ENCODE measurements around the gene MAP1B. TPM values are rescaled to one million over a fixed set of nuclear protein-coding genes. Genes with fewer than 3 reads are reported as not detected.
A peak's percentile ranks its signal among the peaks of the same experiment; 100 is the strongest.

Gene MAP1B
- polyA plus RNA-seq, 3 donors = 13.3 to 16.2 (median 15.1) TPM

DNA sequence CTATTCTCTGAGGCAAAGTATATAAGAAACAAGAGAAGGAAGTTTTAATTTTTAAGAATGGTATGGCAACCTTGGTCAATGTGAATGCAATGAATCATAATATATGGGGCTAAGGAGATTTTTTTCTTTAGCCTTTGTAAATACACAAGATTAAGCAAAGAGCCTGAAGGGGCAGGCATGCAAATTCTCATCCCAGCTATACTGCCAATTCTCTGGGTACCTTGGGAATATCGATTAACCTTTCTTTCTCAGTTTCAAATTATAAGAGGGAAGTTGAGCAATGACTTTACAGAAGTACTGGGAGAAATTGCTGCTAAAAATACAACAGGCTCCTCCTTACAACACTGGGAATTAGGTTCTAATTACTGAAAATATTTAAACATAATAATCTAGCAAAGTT is 115.2 kb downstream of the MAP1B start:
- DNase-seq = no peak

DNA sequence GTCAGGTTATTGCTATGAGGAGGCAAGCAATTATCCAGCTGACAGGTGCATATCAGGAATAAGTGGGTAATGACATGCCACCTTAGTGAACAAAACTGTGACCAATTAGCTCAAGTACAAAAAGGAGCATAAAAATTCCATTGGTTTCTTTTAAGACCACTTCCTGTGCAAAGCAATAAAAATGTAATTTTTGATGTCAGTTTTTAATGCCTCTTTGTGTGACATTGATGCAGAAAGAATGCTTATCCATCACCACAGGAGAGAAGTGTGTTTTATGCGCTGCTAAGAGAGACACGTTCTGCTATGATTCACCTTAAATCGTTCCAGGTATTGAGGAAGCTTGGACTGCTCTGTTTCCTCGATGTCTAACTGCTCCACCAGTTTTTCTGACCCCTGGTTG is 116.1 kb downstream of the MAP1B start:
- no peak for DNase-seq

DNA sequence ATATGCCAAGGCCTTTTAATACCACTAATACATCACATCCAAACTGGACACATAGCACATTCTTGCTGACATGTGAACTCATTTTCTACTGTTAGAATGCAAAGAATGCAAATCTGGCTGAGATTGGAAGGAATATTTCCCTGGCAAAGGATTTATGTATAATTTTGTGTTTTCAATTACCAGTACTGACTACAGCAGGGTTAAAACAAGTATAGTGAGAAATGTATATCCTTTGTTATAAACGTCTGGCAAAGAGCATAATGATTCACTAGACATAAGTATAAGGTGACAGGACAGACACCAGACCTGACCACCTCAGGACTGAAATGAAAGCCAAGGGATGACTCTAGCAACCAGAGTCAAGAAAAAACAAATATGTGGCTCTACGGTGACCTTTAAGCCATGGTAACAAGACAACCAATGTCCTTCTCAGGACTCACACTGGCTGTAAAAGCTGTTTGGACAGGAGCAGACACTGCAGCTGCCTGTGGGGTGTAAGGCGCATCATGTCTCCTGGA is 117.7 kb downstream of the MAP1B start:
- DNase-seq = no peak

DNA sequence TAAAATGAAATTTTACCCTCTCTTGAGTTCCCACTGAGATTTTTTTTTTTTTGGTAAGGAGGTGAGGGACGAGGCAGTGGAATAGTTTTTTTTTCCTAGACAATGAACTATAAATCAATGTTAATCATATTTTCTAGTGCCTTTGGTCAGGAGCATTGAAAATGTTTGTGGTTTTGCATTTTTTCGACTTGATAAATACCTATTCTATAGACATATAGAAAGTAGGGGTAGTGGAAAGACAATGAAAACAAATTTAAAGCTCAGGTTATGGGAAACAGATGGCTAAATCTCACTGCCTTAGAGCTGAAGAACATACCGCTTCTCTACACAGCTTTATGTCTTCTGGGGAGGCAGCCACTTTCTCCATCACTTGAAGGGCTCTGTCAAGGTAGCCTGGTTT is 118.5 kb downstream of the MAP1B start:
- DNase-seq = no peak

DNA sequence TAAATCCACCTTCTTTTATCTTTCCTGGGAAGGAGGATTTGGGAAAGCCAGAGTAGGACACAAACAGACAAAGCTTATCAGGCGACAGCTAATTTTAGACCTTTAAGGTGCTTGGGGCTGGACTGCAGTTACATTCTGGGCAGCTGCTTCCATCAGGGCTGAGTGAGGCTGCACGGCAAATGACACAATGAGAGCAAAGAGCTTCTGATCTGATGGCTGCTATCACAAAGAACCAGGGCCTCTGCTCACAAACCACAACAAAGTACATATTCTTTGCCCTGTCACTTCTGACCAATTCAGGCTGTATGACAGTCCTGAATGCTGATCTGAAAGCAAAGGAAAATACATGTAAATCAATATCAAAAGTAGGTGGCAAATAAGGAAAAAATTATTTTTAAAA is 119.7 kb downstream of the MAP1B start:
- DNase-seq = no peak

DNA sequence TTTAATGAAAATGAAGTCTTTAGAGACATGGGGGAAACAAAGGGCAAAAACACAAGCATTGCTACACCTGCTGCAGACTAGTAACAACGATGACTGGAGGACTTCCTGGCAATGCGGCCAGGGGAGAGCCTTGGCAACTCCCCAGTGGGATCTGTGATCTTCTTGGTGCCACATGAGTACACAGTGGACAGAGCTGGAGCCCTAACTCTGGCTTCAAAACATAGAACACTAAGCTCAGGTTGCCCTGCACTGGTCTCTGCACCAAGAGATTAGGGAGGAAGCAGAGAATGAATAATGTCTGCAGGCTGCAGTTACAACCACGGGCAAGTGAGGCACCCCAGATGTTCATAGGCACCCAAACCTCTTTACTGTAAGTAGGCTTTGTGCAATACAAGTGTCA is 121.7 kb downstream of the MAP1B start:
- no peak for DNase-seq

DNA sequence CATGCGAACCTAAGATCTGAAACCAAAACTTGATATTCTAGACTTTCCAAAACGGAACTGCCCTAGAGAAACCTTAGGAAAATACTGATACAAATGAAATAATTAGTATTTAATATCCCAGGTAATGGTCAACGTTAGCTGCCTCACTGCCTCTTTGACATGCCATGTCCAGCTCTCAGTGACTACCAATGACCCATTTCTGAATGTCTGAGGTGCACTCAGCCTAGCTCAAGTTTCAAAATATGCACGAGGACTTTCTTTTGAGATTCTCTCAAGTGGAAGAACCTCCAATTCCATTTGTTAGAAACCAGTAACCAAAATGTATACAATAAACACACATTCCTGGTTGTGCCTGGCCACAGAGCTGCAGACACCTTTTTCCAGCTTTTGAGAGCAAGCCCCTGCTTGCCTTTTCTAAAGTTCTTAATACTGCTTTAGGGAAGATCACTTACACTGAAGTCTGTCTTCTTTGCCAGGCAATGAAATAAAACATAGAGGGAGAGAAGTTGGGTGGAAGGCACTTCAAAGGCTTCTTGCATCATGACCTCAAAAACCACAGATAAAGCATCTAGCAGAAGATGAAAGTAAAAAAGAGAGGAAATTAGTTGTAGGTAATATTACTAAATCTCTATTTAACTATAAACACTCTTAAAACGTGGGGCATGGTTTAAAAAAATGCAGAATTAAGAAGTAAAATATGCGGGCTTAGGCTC is 124.9 kb downstream of the MAP1B start:
- DNase-seq = no peak

DNA sequence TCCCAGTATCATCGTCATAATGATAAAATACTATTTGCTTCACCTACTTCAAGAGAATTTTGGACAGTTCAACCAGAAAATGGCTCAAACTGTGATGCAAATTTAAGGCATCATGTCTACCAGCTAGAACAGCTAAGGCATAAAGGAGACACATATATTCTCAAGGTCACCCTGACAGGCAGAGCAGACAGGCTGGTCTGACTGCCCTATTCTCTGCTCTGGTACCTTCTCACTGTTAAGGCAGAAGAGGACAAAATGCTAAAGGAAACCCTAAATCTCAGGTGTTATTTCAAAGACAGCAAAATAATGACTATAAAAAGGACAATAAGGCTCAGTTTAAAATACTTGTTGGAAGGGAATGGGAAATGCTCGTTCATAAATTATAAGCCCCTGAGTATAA is 125.6 kb downstream of the MAP1B start:
- DNase-seq = no peak

DNA sequence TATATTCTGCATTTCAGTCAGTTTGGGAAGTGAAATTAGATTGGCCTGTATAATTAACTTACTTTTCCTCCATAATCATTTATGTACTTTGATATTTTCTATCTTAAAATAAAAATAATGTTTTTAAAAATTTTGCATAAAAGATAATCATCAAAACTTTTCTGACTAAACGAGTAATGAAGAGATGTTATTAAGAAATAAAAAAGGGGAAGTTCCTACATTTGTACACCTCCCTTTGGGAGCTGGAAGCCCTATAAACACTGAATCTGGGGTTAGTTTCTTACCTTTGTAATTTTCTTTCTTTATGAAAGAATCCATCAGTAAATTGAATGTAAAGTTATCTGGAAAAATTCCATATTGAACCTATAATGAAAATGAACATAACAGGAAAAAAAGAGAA is 126.6 kb downstream of the MAP1B start:
- DNase-seq = no peak

DNA sequence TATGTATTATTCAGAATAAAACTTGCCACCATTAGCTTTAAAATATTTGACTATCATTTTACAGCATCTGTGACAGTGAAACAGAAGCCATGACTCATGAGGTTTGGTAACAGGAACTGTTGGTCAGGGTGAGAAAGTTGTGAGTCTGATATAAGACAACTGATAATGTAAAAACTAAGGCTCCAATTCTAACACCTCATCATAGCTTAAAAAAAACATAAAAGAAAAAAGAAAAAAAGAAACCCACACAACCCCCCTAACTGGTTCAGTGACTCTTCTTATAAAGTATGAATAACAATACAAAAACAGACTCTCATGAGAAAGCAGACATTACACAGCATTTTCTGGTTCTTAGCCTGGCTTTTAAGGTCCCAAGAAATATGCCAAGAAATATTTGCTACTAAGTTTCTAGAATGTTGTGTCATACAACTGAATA is 127.0 kb downstream of the MAP1B start:
- DNase-seq = no peak

DNA sequence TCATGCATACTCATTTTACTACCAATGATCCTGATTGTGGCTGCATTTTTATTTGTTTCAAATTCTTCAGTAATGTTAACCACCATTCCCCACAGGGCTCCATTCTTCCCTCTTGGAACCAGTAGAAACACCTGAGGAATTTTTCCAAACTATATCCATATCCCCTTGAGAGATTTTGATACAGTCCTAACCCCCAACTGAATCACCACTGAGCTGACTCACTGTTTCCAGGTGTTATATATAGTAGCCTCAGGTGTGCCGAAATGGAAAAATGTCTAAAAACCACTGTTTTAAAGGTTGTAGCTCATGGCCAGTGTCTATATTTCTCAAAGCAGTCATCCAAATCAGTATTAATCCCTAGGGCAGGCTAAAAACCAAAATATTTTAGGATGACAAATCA is 127.6 kb downstream of the MAP1B start:
- DNase-seq = no peak

DNA sequence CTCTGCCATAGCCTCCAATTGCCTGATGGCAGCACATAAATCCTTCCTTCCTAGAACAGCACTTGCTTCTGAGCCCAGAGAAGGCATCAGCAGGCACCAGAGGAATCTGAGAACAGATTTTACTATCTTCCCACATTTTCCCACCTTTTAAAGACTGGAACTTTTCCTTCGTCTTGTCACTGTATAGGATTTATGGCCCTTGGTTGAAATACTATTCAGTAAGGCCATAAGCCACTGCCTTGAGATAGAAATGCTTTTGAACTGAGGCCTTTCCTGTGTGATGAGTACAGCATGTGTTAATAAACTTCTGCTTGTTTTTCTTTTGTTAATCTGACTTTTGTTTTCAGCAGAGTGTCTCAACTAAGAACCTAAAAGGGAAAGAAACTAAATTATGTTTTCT is 128.4 kb downstream of the MAP1B start:
- DNase-seq = peak; percentile 47

DNA sequence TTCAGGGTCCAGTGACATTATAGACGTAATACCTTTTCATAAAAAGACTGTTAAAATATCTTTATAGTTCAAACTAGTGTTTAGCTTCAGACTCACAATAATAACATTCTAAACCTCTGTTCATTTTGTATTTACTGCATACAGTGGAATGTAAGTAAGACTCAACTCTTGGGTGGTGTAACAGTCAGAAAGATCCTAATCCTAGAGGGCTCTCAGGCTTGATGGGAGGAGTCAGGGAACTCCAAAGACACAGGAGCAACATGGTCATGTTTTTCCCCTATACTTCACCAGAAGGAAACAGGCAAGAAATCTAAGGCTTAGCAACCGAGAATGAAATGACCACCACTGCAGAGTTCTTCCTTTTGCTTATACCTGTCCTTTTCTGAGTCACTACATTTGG is 130.1 kb downstream of the MAP1B start:
- DNase-seq = no peak

DNA sequence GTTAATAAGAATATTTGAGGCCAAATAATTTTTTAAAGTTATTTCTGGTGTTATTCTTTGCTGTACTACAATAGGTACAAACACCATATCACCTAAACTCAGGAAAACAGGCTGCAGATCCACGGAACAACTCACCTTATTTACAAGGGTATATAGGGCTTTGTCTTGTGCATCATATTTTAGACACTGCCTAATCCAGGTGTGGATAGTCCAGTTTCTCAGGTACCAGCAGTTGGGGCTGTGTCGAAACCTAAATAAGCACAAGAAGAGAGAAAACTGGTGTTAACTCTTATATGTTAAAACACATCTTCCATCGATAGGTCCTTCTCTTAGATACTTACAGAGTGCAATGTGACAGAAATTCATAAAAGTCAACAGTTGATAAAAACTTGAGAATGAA is 130.6 kb downstream of the MAP1B start:
- no peak for DNase-seq

DNA sequence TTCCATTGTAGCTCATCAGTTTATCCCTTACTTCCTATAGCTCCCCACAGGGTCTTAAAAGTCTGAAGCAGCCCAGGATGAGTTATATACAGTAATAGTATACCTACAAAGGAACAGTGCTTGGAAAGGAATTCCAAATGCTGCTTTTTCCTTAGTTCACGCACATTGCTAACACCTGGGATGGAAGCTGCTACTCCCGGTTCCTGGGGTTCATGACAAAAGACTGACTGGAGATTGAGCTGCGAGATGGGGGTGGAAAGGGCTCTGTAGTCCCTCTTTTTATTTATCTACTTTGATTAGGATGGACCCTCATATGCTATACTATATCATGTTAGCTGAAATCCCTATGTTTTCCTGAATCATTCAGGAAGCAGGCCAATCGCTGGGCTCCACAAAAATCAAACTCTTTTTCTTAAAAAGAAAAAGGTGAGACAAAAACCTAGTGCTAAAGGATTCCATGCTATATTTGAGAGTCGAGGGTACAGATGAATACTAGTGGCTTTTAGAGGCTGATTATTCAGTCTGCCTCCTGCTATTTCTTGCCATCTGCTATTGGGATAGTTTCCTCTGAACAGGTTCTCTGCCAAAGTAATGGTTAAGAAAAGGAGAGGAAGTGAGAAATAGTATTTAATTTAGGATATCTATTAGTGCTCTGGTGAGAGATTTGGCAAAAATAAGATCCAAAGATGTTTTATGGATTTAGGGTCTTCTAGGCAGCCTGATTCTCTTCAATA is 131.6 kb downstream of the MAP1B start:
- no peak for DNase-seq

DNA sequence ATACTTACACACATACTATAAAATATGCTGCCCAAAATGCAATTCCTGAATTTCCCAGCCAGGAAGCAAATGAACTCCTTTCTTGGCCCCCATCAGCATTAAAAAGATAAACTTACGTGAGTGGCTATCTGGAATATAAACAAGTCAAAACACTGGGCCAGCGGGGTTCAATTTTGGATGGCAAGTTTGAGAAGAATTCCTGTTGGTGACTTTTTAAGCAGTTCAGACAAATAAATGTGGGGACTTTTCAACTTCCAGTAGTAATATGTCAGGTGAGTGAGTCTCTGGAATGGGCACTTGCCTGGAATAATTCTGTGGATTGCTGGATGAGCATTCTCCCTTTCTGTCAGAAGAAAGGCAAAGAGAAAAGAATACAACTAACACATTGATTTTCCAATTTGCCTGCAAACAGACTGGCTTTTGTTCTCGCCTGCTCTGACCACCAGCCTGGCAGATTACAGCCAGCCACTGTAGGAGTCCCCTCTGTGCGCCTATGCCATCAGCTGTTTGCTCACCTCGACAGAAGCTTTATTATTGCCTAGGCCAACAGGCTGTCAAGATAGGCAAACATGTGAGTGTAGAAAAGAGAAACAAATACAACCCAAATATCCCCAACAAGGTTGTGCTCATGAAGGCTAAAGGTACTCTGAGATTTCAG is 134.2 kb downstream of the MAP1B start:
- DNase-seq = no peak

DNA sequence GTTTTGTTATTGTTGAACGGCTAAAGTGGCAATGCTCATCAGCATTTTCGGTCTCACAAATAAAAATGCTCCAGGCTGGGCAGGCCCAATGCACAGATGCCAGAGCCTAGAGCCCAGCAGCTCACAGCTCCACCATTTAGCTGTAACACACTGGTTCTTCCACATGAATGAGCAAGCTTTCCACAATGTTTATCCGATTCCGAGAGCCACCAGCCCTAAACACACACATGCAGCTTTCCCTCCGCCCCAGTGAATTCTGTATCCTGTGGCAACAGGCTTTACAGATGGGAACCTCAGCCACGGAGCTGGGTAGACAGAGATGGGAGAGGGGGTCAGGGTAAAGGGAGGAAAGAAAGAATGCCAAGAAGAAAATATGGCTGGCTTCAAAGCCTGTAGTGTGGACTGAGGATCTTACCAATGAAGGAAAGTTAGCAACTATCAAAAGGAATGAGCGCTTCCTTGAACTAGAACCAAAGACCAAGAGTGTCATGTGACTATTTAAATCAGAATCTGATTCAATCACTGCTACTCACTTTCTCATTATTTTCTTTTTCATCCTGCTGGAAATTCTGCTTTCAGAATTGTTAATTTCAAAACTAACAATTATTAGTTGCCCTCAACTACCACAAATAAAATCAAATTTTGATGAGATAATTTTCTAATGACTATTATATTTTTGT is 135.7 kb downstream of the MAP1B start:
- peak; percentile 61 for DNase-seq

DNA sequence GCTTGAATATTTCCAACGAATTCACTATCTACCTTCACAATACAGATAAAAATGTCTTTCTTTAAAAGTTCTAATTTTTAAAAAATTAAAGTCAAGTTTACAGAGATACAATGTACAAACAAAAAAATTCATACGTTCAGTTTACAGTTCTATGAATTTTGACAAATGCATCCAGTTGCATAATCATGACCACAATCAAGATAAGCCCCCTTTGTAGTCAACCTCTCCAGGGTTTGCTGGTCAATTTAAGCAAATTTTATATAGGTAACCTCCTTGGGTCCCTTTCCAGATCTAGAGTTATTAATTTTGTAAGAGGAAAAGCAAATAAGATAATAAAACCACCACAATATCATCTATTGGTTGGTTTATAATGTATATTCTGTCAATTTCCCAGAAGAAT is 136.4 kb downstream of the MAP1B start:
- no peak for DNase-seq

DNA sequence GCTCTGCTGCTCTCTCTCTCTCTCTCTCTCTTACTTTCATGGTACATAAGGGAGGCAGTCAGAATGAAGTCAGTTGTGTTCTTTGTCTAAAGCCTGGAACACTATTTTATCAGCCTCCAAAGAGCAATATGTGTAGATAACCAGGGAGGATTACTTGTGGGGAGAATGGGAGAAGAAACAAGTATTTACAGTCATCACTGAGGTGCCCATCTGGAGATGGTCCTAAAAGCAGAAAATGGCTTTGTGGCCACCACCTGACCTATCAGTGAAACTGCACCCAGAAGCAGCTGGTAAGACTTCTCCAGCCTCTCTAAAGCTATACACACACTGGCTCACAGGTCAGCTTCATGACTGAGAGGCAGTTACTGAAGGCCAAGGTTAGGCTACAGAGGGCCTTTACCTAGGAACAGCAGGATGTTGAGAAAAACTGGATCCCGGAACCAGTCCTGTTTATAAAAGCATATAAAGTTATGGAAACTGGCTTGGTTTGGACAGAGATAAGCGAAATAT is 137.6 kb downstream of the MAP1B start:
- no peak for DNase-seq

DNA sequence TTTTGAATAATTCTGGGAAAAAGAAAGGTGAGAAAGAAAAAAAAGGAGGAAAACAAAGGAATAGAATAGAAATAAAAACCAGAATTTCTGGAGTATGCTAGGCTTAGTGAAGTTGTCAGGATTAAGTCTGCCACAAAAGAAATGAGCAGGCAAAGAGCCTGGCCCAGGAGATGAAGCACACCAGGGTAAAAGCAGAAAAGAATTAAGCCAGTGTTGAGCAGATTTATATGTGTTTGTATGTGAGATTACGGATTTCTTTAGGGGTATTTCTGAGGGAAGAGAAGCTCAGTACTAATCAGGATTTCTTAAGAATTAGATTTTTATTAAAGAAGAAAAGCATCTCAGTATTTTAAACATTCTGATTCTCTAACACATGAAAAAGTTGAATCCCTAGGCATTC is 138.3 kb downstream of the MAP1B start:
- DNase-seq = no peak

DNA sequence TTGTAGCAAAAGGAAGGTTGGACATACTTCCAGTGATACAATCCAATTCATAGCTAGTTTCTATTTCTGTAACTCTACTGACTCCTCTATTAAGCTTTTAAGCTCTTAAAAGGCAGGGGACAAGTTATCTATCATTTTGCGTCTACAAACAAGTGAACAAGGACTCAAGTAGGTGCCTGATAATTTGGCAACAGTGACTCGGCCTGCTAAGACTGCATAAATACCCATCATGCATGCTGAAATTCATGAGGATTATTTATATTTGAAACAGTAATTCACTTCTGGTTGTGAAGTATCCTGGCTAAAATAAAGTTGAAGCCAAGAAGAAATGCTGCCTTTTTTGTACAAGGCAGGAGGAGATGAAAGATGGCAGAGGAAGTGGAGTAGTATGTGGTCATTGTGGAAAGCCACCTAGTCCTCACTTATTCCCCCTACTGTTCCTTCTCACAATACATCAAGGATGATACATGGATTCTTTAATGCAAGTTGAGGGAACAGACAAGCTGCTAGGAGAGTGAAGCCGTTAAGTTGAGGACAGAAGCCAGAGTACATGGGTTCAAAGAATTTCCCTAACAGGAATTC is 138.8 kb downstream of the MAP1B start:
- DNase-seq = no peak

DNA sequence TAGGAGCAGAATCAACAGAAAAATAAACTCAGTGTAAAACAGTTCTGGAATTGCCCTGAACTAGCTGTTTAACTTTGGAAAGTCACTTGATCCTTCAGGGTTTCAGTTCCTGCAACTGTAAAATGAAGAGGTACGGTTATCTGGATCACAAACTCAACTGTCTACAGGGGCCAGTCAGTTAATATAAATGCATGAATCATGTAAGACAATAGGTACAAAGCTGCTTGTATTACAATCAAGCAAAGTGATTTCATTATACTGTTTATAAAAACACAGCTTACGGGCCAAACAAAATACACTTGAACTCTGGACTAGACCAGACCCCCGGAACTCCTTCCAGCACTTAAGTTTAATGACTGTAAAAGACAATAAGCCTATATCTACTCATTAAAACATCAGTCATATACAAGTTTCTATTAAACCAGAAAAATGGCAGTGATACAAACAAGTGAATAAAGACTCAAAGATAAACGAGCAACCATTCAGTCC is 139.7 kb downstream of the MAP1B start:
- DNase-seq = no peak

Measured in renal pelvis (tissue), 4 donors.